ENCODE data around the gene TANC1. TPM values are rescaled to one million over a fixed set of nuclear protein-coding genes. Genes with fewer than 3 reads are reported as not detected.

Gene TANC1
- total RNA-seq (2022; extraction: Qiagen RNA extraction) = 7.6 to 9.9 TPM (median 9.4 TPM) in 5 replicates

GRCh38 chr2:158968396-158969161 is at the start of gene TANC1:
Gene TANC1 (plus strand): TSS chr2:158968640. CDS start chr2:159065911, 97,271 bp downstream.

Other genes with a start within 250 kb of the TANC1 start
- gene DAPL1, start 173.3 kb upstream of the TANC1 start, total RNA-seq (2022; extraction: Qiagen RNA extraction) = not detected in 5 replicates

All from A549 treated with Mapracorat at 1 μM for 4 hours (cell line).